Psoas muscle (tissue), 8 donors: ENCODE data around the gene DOK1. TPM values are rescaled to one million over a fixed set of nuclear protein-coding genes. Genes with fewer than 3 reads are reported as not detected.

Experiments
- ATAC-seq, 4 donors: fragments of 200-7000 bp; cut with Tn5 transposase; one replicate each; pipeline ENCODE4 v1.9.1; 2020; ENCODE audit warnings: moderate library complexity in 3 of 4, mild to moderate bottlenecking in 2 of 4
- DNase-seq, 2 donors: peaks; one replicate each; pipeline ENCODE4 v3.0.0-alpha.2; 2020
- H3K27ac ChIP-seq: fragments of 200-600 bp; one replicate; pipeline ENCODE4 v1.8.0; 2022
- H3K27me3 ChIP-seq, 3 donors: fragments of 200-600 bp in 1 of 3; one replicate each; pipeline versions ENCODE4 v1.6.1 to v1.8.0; 2013 to 2022; ENCODE audit warnings: low read length in 2 of 3, mild to moderate bottlenecking in 2 of 3, moderate library complexity in 1 of 3; ENCODE audit not compliant: insufficient read depth in 3 of 3
- H3K36me3 ChIP-seq, 2 donors: fragments of 200-600 bp in 1 of 2; one replicate each; pipeline versions ENCODE4 v1.6.1 to v1.8.0; 2013 to 2022; ENCODE audit warnings: low read depth in 1 of 2, mild to moderate bottlenecking in 1 of 2, moderate library complexity in 1 of 2; ENCODE audit not compliant: insufficient read depth in 1 of 2
- H3K4me1 ChIP-seq: fragments of 200-600 bp; one replicate; pipeline ENCODE4 v1.8.0; 2022
- H3K4me3 ChIP-seq: fragments of 200-600 bp; one replicate; pipeline ENCODE4 v1.8.0; 2022; ENCODE audit warnings: mild to moderate bottlenecking
- H3K9me3 ChIP-seq: fragments of 200-600 bp; one replicate; pipeline ENCODE4 v1.8.0; 2022
- WGBS, 3 donors: extraction: QIAGEN DNeasy Blood & Tissue Kit; methylation state at CpG; one replicate each; pipeline versions ENCODE4 v1.1.6 to v1.1.7; 2013; 5-methylcytosine and 5-hydroxymethylcytosine counted together
- intact Hi-C, 2 donors: fragments of 100-400 bp; cut with DNase I; formaldehyde crosslinking; loops; one replicate each; pipeline versions ENCODE4 v1.11.0 to v1.14.2; 2022
- polyA plus RNA-seq, 3 donors: library from polyadenylated mRNA; stranded (reverse); fragments of 200-250 nt; gene quantifications; one replicate each; pipeline ENCODE4 v1.2.3, GENCODE V29; 2013
- total RNA-seq, 4 donors: library from RNA; stranded (reverse); fragmentation: NEBNext Ultra II Directional in 2 of 4; extraction: Animal tissue kit (Norgen Biotek cat#: 25700) in 2 of 4; gene quantifications; one replicate each; pipeline versions ENCODE4 v1.2.1 to v1.2.4, GENCODE V29; 2021 to 2023
- TF ChIP-seq, protein P1 (sequence below): fragments of 200-600 bp; IDR thresholded peaks from one replicate; pipeline ENCODE4 v1.8.0; 2022; ENCODE audit warnings: antibody characterized with exemption
- donor health status: healthy with polysubstance abuse.
- donor health status: DM: no; HTN: no; CAD: no; lungs with moderate emphysema.
- donor health status: Bipolar disorder and iron deficiency.
- donor health status: healthy.
- donor health status: DM: yes; HTN: yes; CAD: no.
- donor health status: DM: no; HTN: no; CAD: no.
- donor health status: DM: no; HTN: no; CAD: no.
- donor health status: DM: yes; HTN: yes; CAD: no.

The DOK1 gene
- total and polyA plus RNA-seq, 7 donors: 1.0 to 3.8 (median 1.5) TPM

DNA sequence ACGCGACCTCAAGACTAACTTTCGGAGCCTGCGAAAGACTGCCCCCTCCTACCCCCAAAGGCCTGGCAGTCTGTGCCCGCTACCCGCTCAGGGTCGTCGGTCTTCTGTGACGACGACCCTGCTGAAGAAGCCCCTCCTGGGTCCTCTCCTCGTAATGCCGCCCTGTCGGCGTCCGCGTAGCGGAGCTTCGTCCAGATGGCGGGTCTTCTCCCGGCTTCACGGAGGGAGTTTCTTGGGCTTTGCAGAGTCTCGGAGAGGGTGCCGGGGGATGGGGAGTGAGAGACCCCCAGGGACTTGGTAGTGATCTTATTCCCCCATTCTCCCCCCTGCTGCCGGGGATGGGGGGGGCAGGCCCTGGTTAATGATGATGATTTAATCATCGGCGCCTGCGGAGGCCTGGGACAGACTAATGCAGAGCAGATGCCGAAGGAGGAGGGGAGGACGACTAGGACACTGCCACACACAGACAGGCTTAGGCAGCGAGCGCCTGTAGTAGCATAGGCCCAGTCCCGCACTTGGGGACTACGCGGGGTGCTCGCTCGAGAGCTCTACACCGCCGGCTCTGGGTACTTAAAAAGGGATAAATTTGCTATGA lies 46.5 kb upstream of the DOK1 start:
- no peak for DNase-seq
- TF ChIP-seq, protein P1, sequence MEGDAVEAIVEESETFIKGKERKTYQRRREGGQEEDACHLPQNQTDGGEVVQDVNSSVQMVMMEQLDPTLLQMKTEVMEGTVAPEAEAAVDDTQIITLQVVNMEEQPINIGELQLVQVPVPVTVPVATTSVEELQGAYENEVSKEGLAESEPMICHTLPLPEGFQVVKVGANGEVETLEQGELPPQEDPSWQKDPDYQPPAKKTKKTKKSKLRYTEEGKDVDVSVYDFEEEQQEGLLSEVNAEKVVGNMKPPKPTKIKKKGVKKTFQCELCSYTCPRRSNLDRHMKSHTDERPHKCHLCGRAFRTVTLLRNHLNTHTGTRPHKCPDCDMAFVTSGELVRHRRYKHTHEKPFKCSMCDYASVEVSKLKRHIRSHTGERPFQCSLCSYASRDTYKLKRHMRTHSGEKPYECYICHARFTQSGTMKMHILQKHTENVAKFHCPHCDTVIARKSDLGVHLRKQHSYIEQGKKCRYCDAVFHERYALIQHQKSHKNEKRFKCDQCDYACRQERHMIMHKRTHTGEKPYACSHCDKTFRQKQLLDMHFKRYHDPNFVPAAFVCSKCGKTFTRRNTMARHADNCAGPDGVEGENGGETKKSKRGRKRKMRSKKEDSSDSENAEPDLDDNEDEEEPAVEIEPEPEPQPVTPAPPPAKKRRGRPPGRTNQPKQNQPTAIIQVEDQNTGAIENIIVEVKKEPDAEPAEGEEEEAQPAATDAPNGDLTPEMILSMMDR: no peak
- Histone ChIP-seq H3K9me3 (no peaks in the 10 kb centered on the region), H3K4me1 (peaks cover 13% of the 10 kb centered on the region), H3K36me3 (peaks cover 0 to 22% of the 10 kb centered on the region in 2 donors), H3K27ac (peak overlapping the region; percentile 100), H3K4me3 (peak overlapping the region; percentile 96), H3K27me3 (peaks cover 0 to 68% (median 10%) of the 10 kb centered on the region in 3 donors)
- 16 to 20% (median 18%) methylated on average over 38 of the region's 38 CpGs for WGBS, 3 donors
- intact Hi-C loops: loop anchor here (2.0 kb wide), 1 partner anchor 21 kb away; the partner anchor contains the start of genes AUP1 (in 2 of the 2) and HTRA2 (in 2 of the 2)
- ATAC-seq: peak in 1 of 4 donors; percentile 14

DNA sequence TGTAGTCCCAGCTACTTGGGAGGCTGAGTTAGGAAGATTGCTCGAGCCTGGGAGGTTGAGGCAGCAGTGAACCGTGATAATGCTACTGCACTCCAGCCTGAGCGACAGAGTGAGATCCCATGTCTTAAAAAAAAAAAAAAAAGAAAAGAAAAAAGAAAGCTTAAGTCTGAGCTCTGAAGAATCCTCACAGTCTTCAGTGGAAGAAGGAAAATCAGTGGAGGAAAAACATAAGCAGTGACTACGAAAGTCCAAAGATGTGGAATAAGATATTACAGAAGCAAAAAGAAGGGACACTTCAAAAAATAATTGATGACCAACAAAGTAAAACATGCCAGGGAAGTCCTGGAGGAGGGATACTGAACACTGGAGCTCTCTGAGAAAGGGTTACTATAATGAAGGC lies 44.2 kb upstream of the DOK1 start:
- Histone ChIP-seq H3K36me3 (peaks cover 0 to 13% of the 10 kb centered on the region in 2 donors), H3K27me3 (peaks cover 0 to 70% (median 29%) of the 10 kb centered on the region in 3 donors), H3K27ac (no peak overlapping the region), H3K9me3 (no peaks in the 10 kb centered on the region), H3K4me1 (peaks cover 18% of the 10 kb centered on the region), H3K4me3 (no peak overlapping the region)
- intact Hi-C loops: no loop called here
- TF ChIP-seq, protein P1: no peak
- ATAC-seq (no peak), DNase-seq (no peak)
- WGBS, 3 donors: 79 to 82% (median 80%) methylated on average over 4 of the region's 4 CpGs

DNA sequence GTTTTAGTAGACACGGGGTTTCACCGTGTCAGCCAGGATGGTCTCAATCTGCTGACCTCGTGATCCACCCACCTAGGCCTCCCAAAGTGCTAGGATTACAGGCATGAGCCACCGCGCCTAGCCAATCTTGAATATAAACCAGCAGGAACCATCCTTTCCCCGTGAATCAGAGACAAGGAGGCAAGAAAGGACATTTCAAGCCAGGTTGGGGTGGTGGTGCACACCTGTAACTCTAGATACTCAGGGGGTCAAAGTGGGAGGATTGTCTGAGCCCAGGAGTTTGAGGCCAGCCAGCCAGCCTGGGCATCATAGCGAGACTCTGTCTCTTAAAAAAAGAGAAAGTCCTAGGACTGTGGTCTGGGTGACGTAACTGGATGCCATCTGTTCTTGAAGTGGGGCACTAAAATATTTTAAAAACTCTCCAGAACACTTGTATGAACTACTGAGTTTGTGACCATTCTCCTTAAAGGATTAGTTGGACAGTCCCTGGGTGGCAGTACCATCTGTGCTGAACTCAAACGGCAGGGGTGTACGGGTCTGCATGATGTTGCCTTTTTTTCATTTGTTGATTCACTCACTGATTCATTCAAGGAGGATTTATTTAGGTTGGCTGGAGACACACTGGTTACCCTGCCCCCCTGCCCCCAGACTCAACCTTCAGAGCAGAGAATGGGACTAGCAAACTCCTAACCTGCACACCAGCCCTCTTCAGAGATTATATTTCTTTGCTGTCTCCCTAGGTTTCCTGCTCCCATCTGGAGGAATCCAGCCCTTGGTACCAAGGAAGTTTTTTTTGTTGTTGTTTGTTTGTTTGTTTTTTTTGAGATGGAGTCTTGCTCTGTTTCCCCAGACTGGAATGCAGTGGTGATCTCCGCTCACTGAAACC lies 43.2 kb upstream of the DOK1 start:
- H3K4me3 ChIP-seq: no peak overlapping the region

DNA sequence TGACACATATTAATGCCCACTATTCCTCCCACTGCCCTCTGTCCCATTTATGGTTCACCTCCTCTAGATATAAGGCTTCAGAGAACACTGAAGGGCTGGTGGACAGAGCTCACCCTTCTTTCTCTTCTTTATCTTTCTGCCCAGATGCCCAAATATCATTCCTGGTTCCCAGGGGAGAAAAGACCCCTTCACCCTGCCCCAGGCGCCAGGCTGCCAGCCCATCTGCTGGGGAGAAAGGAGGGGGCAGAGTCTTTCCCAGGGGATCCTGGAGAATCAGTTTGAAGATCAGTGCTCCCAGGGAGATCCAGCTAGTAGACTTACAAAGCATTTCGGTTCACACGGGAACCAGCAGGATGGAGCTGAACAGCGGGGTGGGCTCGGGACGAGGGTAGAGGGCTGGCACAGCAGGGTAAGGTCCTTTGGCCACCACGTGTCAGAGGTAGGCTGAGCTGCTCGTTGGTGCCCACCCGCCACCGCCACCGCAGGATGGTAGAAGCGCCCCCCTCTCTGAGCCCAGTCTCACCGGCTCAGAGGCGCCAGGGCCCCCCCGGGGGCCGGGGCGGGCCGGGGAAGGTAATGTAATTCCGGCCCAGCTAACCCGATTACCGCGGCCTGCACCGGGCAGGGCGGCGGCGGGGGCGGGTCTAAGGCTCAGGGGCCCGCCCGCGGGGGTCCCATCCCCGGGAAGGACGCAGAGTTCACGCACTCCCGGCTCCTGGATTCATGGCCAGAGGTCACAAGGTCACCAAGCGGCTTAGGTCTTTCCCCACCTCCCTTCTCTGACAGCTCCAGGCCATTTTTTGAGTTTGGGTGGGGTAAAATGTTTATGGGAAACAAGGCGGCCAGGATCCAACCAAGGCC lies 41.5 kb upstream of the DOK1 start:
- Histone ChIP-seq H3K36me3 (no peaks in the 10 kb centered on the region), H3K27me3 (peaks cover 0 to 90% (median 43%) of the 10 kb centered on the region in 3 donors), H3K27ac (no peak overlapping the region), H3K4me1 (peaks cover 21% of the 10 kb centered on the region), H3K9me3 (no peaks in the 10 kb centered on the region), H3K4me3 (no peak overlapping the region)
- TF ChIP-seq, protein P1: no peak
- DNase-seq (no peak), ATAC-seq (no peak)
- WGBS, 3 donors: 7 to 13% (median 11%) methylated on average over 21 to 36 of the region's 36 CpGs
- intact Hi-C loops: no loop called here

More for the DNA sequence above, 43.2 kb upstream of the DOK1 start:
- intact Hi-C loops: no loop called here
- peaks cover 0 to 78% (median 37%) of the 10 kb centered on the region in 3 donors for H3K27me3 ChIP-seq
- DNase-seq (no peak), ATAC-seq (no peak)
- TF ChIP-seq, protein P1: no peak
- no peak overlapping the region for H3K27ac ChIP-seq
- WGBS, 3 donors: 28 to 34% (median 29%) methylated on average over 11 of the region's 11 CpGs
- H3K4me1 ChIP-seq: peaks cover 22% of the 10 kb centered on the region
- no peaks in the 10 kb centered on the region for H3K9me3 ChIP-seq
- peaks cover 0 to 3% of the 10 kb centered on the region in 2 donors for H3K36me3 ChIP-seq
